GM18517 (cell line): ENCODE results near the gene BBS9.

Source experiments
- ATAC-seq: cut with Tn5 transposase; IDR thresholded peaks from one replicate; pipeline ENCODE4 v1.9.1; 2021; ENCODE audit warnings: mild to moderate bottlenecking, moderate library complexity; ENCODE audit not compliant: unreplicated experiment

BBS9 gene

GRCh38 chr7:33582533-33582932, 453.2 kb downstream of the BBS9 start:
- ATAC-seq: no peak

GRCh38 chr7:33589911-33590310, 460.5 kb downstream of the BBS9 start:
- no peak for ATAC-seq

- no peak for ATAC-seq
Measured at GRCh38 chr7:33590916-33591315, 461.6 kb downstream of the BBS9 start.

GRCh38 chr7:33591490-33591889, 462.1 kb downstream of the BBS9 start:
- ATAC-seq: no peak

- ATAC-seq: no peak
Measured at GRCh38 chr7:33592718-33593117, 463.4 kb downstream of the BBS9 start.

- no peak for ATAC-seq
Measured at GRCh38 chr7:33593611-33594010, 464.2 kb downstream of the BBS9 start.

- no peak for ATAC-seq
Measured at GRCh38 chr7:33596686-33597085, 467.3 kb downstream of the BBS9 start.

- no peak for ATAC-seq
Measured at GRCh38 chr7:33597181-33597580, 467.8 kb downstream of the BBS9 start.

- no peak for ATAC-seq
Measured at GRCh38 chr7:33601101-33601500, 471.7 kb downstream of the BBS9 start.

- ATAC-seq: no peak
Measured at GRCh38 chr7:33601884-33602283, 472.5 kb downstream of the BBS9 start.

GRCh38 chr7:33604056-33604455, 474.7 kb downstream of the BBS9 start:
- no peak for ATAC-seq

- no peak for ATAC-seq
Measured at GRCh38 chr7:33610918-33611317, 481.6 kb downstream of the BBS9 start.

- no peak for ATAC-seq
Measured at GRCh38 chr7:33612442-33612841, 483.1 kb downstream of the BBS9 start.

- no peak for ATAC-seq
Measured at GRCh38 chr7:33614357-33615117, 485.2 kb downstream of the BBS9 start.

GRCh38 chr7:33616752-33617151, 487.4 kb downstream of the BBS9 start:
- ATAC-seq: no peak

- ATAC-seq: no peak
Measured at GRCh38 chr7:33619264-33619663, 489.9 kb downstream of the BBS9 start.

- no peak for ATAC-seq
Measured at GRCh38 chr7:33623267-33623666, 493.9 kb downstream of the BBS9 start.

GRCh38 chr7:33624215-33624614, 494.9 kb downstream of the BBS9 start:
- ATAC-seq: no peak

- ATAC-seq: no peak
Measured at GRCh38 chr7:33626869-33627268, 497.5 kb downstream of the BBS9 start.

- no peak for ATAC-seq
Measured at GRCh38 chr7:33627741-33628140, 498.4 kb downstream of the BBS9 start.

GRCh38 chr7:33628894-33629293, 499.5 kb downstream of the BBS9 start:
- ATAC-seq: no peak

- ATAC-seq: no peak
Measured at GRCh38 chr7:33630359-33630758, 501.0 kb downstream of the BBS9 start.

GRCh38 chr7:33632322-33632721, 503.0 kb downstream of the BBS9 start:
- ATAC-seq: no peak
